T-helper 9 cell (primary cell): Measurements from ENCODE around the gene PLA2G4D.

Experiments
- DNase-seq: peaks from one replicate; pipeline ENCODE4 v3.0.0-alpha.2; 2020
- total RNA-seq, 2 donors: gene quantifications; one replicate each; lab custom pipeline; 2026; lab: John Stamatoyannopoulos, UW

Gene PLA2G4D
- 0 to 0.07 reads per million in 2 donors for total RNA-seq

DNA sequence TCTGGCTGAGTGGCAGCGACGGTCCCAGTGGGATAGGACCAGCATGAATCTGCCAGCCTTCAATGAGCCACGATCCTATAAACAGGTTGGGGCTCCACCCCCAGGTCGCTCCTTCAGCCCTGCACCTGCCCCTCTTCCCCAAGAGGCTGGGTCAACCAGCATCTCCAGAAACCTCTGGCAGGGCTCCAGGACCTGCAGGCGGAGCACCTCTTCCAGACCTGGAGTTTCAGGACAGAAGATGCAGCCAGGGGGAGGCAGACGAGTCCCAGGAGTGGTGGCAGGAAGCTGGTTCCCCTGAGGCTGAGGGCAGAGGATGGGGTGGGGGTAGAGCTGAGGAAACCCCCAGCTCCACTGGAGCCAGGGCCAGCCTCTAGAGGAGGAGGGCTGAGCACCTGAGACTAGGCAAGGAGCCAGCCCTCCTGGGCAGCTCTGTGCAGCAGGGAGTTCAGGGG is at the start of gene PLA2G4D:
Gene PLA2G4D (minus strand): TSS at position 51 of the 452 bp plus-strand sequence. CDS start 103 bp downstream, outside the sequence.
- no peak for DNase-seq

DNA sequence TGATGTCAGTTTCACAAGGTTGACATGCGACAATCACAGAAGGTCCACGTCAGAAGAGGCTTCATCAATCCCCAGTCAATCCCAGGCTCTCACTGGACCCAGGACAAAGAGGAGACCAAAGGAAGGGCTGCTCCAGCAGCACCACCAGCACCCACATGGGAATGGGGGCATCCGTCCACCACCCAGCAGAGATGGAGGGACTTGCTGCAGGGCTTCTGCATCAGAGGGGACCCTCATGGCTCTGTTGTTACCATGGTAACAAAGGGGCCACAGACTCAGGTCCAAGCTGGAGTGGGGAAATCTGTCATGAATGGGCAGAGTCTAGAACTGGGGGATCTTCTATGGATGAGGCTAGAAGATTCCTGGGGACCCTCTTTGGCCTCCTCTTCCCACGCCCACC is 49.0 kb upstream of the PLA2G4D start:
- DNase-seq: no peak

GRCh38 chr15:42141795-42142667 is 47.7 kb upstream of the PLA2G4D start:
- no peak for DNase-seq

- DNase-seq: no peak
Measured at GRCh38 chr15:42141246-42141645, 46.9 kb upstream of the PLA2G4D start.

- DNase-seq: no peak
Measured at GRCh38 chr15:42140383-42141070, 46.2 kb upstream of the PLA2G4D start.

- no peak for DNase-seq
Measured at GRCh38 chr15:42139596-42139995, 45.2 kb upstream of the PLA2G4D start.

GRCh38 chr15:42138968-42139386 is 44.6 kb upstream of the PLA2G4D start:
- no peak for DNase-seq

DNA sequence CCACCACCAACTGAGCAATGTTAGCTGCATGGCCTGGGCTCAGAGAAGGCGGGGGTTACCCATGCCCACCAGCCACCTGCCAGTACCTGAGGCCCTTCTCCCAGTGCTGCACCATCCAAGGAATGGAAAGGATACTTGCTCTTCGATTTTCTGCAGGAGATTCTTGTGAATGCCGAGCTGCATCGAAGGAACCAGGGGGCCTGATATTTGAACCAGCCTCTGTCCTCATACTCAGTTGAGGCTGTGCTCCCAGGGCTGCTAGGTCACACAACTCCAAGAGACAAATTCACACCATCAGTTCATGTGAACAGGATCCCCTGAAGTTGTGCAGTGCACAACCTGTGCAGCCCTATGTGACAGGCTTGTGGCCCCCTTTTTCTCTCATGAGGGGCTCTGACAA is 44.0 kb upstream of the PLA2G4D start:
- DNase-seq: no peak

- no peak for DNase-seq
Measured at GRCh38 chr15:42137461-42138261, 43.3 kb upstream of the PLA2G4D start.

DNA sequence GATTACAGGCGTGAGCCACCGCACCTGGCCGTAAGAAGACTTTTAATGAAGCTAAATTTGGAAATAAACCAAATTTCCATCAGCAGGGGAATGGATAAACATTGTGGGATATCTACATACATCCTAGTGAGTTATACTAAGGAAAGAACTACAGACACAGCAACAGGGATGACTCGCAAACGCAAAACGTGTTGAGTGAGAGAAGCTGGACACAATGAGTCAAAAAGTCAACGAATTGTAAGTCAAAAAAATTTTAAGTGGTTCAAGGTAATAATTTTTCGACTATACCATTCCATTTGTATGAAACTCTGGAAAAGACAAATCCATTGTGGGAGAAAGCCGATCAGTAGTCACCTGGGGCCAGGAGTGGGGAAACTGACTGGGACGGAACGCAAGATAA is 42.2 kb upstream of the PLA2G4D start:
- DNase-seq: no peak

DNA sequence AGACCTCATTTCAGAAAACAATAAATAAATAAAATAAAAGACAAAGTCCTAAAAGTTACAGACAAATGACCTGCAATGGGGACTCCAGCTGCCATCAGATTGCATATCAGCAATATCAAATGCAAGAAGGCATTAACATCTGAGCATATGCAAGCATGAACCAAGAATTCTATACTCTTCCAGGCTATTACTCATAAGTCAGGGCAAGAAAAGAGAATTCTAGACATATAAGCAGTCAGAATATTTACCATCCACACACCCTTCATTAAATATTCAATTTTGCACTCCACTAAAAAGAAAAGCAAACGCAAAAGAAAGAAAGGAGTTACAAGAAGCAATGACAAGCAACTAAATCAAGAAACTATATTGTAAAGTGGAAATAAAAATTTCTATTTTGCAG is 41.0 kb upstream of the PLA2G4D start:
- DNase-seq: no peak

DNA sequence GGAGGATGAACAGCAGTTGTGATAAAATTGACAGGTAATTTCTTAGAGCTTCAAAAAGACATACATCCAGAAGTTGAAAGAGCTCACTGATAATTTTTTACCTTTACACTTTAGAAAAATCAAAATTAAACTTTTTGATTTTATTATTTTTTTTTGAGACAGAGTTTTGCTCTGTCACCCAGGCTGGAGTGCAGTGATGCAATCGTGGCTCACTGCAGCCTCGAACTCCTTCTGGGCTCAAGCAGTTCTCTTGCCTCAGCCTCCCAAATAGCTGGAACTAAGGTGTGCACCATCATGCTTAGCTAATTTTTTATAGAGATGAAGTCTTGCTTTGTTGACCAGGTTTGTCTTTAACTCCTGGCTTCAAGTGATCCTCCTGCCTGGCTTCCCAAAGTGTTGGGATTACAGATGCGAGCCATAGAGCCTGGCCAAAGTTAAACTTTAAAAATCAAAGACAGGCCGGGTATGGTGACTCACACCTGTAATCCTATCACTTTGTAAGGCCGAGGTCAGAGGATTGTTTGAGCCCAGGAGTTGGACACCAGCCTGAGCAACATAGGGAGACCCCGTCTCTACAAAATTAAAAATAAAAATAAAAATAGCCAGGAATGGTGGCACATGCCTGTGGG is 40.4 kb upstream of the PLA2G4D start:
- DNase-seq: no peak

DNA sequence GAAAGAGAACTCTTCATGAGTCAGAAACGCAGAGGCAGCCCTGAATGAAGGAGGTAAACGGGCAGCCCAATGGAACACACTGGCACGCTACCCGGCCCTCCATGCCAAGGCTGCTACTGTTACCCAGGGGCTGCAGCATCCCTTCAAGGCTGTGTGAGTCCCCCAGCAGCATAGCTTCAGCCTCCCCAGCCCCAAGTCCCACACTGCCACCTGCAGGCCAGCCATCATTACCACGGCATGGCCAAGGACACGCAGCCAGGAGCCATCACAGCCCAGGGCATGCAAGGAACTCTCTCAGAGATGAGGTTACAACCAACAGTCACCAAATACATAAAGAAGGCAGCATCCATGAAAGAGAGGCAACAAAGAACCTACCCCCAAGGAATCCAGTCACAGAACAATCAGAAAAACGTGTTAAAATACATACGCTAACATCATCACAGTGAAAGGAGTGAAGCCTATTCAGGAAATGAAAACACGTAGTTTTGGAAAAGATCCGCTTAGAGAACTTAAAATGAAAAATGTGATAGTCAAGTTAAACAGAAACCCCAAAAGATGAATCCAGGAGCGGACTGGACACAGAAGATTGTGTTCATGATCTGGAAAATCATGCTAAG is 39.6 kb upstream of the PLA2G4D start:
- peak; percentile 40 for DNase-seq

DNA sequence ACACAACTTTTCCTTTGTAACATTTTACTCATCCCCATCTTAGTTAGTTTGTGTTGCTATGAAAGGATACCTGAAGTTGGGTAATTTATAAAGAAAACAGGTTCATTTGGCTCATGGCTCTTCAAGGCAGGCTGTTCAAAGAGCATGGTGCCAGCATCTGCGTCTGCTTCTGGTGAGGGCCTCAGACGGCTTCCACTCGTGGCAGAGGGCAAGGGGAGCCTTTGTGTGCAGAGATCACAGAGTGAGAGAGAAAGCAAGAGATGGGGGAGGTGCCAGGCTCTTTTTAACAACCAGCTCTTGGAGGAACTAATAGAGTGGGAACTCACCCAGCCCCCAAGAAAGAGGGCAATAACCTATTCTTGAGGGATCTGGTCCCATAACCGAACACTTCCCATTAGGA is 39.0 kb upstream of the PLA2G4D start:
- no peak for DNase-seq

DNA sequence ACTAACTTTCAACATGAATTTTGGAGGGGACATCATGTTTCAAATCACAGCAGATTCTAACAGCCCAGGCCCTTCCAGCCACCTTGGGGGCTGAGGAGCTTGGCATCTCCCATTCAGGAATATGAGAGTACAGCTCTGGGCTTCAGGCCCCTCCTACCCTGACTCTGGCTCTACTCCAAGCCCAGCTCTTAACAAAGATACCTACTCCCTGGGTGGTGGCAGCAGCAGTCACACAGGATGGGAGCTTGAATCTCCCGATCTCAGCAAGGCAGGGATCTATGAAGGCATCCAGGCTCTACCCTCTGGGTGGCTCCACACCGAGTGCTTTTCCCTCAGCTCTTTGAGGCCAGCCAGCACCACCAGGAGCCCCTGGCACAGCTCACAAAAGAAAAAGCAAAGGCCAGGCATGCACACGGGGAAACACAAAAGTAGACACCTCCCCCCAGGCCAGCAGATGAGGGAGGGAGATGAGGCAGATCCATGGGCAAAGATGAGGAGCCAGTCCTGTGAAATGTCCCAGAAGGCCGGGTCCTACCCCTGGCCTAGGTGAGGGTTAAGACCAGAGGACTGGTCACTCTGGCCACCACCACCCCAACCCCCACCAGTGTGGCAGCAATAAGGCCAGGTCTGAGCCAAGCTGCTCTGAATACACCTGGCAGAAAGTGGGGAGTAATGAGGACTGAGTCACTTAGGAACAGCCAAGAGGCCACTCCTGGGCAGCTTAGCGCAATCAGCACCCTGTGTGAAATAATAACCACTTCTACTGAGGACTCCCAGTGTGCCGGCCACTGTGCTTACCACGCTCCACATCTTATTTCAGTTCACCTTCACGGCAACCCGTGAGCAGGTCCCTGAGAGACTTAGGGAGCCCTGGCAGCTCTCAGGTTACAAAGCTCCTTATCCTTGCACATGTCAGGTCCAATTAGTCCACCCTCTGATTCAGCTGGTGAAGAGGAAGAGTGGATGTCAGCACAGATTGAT is 37.8 kb upstream of the PLA2G4D start:
- DNase-seq: no peak

DNA sequence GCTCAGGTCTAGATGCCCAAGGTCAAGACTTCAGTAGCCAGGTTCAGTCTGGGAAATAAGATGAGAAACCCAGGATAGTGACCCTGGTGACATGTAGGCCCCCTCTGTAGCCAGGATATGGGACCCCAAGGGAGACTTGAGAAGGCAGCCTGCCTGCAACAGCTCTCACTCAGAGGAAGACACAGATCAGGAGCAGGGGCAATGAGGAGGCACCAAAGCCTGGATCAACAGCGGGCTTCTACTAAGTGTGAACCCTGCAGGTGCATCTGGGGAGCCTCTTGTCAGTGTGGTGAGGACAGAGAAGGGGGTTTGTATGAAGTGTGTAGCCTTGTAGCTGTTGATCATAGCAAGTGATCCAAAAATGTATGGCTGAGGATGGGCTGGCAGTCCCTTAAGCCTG is 36.6 kb upstream of the PLA2G4D start:
- DNase-seq: no peak

DNA sequence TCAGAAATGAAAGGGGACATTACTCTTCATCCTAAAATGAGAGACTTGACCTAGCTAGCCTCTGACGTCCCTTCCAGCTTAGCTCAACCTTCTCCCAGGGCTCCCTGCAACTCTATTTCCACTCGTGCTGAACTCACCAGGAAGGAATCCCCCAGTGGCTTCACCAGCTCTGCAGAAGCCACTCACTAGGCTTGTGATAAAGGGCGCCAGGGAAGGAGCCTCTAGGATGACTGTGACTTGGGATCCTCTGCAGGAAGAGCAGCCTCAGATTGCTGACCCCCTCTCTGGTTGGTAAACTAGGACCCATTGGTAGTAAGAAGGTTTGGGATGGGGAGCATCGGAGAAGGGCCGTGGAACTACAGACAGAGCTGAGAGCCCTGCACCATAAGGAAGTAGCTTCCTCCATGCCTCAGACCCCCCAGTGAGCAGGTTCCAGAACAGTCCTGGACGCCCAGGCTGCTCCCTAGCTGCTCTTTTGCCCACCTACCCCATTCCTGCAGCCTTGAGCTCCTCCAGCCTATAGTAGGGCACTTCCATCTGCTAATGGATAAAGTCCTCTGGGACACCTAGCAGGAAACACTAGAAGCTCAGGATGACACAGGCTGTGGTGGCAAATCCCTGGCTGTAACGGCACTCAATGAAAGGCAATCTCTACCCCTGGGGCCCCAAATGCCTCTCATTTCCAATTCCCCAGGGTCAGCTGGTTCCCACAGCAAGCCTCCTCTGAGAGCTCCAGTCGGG is 36.1 kb upstream of the PLA2G4D start:
- DNase-seq: no peak

- DNase-seq: no peak
Measured at GRCh38 chr15:42129364-42129763, 35.0 kb upstream of the PLA2G4D start.

GRCh38 chr15:42128476-42128875 is 34.1 kb upstream of the PLA2G4D start:
- no peak for DNase-seq

DNA sequence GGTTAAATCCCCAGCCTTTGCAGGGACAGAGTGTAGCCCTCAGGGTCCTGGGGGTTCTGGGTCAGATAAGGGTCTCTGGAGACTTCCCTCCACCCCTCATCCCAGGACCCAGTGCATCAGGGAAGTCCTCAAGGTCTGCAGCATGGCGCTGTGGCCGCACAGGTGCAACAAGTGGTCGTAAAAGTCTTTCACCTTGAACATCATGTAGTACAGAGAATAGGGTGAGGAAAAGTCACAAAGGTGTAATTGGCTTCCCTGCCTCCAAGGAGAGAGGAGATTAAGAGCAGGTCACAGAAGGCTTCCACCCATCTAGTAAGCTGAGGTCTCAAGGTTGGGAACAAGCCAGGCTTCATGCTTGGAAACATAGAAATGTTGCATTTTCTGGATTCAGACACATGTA is 29.2 kb upstream of the PLA2G4D start:
- no peak for DNase-seq
